NCI-H2081 treated with DMSO at 0.1 percent for 48 hours (cell line): ENCODE measurements around the gene MYO16.

Experiments
- DNase-seq: peaks from one replicate; lab custom pipeline; 2025; lab: John Stamatoyannopoulos, UW

MYO16 gene

DNA sequence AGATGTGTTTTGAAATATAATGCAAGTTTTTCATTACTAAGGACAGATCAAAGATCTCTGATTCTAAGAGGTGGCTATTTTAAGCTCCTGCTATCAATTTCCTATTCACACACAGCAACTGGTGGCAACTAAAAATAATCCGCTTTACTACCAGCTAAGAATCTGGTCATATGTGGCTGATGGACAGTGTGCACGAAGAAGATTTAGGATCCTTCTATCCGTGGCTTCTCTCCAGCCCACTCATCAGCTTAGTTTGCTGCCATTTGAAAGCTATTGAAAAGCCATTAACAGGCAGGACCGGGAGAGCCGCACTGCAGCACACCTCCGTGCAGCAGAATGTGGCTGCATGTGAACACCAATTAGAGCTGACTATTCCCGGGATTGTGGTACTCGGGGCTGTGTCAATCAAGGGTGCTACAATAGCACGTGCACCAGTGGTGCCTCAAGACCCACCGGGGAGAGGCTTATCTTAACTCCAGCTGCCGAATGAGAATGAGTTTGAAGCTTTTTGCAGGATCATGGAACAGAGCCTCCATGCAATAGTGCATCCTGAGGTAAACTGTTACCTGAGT is at the start of gene MYO16:
Gene MYO16, plus strand, starts transcription at position 431 of the 572 bp plus-strand sequence. CDS start 234 bp downstream, outside the sequence.
- DNase-seq: no peak

DNA sequence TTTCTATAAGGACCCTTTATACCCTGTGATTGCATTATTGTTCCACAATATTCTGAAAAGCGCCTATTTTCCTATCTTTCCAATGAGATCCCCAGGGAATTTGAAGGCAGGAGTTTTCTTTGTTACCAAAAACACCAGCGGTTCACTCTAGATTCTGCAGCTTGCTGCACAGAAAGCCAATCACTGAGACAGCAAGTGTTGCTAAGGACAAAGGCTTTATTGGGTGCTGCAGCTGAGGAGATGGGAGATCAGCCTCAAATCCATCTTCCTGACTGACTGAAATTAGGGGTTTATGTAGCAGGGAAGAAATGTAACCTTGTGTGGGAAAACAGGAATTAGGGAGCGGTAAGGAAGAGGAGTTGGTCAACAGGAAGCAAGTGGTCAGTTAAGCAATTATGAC is 42.6 kb upstream of the MYO16 start:
- no peak for DNase-seq

DNA sequence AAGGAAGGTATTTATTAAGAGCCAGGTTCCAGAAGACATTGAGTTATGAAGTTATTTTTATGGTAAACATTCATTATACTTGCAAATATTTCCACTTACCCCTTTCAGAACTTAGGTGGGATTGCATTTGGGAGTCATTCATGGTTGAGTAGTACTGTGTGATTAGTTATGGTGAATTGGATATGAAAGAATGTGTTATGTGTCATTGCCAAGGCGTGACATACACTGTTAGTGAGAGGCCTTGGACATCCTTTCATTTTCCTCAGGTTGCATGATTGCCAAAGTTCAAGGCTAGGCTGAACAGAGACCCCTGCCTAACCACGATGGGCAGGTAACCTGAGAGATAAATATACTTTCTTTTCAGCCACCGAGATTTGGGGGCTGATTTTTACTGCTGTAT is 40.9 kb upstream of the MYO16 start:
- DNase-seq: no peak

DNA sequence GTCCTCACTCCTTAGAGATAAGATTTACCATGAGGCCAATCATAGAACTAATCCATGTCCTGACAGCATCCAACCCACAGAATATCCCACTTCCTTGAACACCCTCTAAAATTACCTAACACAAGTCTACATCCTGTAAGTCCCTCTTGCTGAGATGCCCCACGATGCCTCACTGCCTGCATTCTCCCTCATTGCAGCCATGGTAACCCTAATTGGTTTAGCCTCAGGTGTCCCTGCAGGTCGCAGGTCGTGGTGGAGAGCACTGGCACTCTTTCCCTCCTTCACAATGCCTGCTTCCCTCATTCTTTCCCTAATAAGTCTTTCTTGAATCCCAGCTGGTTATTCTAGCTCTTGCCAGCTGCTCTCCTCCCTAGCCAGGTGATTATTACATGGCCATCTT is 35.3 kb upstream of the MYO16 start:
- DNase-seq: no peak

DNA sequence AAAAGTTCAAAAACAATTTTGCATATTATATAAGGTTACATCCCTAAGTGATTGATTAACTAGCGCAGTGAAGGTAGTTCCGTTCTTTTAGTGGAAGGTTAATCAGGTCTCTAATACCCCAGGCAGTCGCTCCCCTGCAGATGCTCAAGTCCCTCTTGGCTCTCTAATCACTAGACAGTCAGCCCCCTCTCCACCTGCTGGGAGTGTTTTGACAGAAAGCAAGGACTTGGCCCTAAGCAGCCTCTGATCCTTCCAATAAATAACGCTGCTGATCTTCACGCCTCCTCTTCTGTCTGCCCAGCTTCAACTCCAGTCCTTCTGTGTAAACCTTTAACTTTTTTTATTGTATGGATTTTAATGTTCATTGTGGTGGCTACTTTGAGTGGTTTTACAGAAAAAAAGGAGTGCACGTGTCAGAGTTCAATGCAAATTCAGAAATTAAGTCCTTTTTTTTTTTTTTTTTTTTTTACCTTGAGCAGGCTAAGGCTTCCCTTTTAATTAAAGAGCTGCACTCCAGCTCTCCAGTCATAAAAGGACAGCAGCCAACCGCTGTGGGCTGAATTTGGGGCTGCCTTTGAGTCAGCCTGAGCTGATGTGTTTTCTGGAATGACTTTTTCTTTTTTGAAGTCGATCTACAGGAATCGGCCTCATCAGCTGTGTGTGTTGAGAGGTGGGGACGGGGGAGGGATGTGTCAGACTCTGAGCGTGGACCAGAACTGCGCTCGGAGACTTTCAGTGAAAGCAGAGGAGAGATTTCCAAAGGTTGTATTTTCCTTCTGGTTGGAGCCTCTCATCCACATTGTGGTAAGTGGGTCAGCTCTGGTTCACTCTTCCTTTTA is 33.8 kb upstream of the MYO16 start:
- no peak for DNase-seq

DNA sequence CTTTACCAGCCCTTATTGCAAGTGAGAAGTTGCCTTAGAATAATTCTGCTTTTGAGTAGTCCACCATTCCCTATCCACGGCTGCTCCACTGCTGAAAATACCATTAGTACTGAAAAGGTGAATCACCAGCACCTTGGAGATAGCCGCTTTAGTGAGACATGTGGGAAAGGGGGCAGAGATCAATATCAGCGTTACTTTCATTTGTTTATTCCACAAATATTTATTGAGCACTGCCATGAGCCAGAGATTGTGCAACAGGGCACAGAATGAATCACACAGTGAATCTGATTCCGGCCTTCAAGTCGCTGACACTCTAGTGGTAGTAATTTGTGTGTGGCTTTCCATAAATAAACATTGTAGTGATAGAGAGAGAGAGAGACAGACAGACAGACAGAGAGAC is 31.5 kb upstream of the MYO16 start:
- DNase-seq: no peak

DNA sequence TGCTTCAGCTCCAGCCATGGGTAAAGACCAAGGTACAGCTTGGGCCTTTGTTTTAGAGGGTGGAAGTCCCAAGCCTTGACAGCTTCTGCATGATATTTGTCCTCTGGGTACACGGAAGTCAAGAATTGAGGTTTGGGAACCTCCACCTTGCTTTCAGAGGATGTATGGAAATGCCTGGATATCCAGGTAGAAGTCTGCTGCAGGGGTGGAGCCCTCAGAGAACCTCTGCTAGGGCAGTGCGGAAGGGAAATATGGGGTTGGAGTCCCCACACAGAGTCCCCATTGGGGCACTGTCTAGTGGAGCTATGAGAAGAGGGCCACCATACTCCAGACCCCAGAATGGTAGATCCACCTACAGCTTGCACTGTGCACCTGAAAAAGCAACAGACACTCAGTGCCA is 23.0 kb upstream of the MYO16 start:
- DNase-seq: no peak

DNA sequence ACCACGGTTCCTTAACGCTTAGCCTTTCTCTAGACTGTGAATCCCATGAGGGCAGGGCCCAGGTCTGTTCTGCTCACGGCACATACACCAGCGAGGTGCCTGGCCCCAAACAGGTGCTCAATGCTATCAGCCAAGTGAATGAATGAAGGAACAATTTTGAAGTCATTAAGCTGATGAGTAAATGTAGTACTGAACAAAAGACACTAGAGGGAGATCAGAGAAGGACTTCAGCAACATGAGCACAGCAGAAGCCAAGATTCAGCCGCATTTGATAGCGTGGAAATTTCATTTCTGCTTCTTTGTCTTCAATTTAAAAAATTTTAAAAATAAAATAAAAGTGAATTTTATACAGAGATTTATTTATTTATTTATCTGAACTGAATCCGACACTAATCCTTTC is 20.1 kb upstream of the MYO16 start:
- DNase-seq: no peak

DNA sequence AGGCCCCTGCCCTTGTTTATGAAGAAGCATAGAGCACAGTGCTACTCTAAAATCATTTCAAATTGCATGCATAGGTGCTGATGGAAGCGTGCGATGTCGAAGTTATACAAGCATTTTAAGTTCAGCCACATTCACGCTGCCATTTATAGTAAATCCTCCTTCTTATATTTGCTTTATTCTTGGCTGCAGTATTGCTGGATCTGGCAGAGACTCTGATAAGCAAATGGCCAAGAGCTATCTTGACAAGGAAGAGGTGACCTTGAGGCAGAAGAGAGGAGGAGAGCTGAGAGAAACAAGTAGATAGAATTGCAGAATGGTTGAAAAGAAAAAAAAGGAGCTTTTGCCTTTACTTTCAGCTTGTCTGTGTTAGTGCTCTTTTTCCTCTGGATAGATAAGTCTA is 18.9 kb upstream of the MYO16 start:
- DNase-seq: no peak

DNA sequence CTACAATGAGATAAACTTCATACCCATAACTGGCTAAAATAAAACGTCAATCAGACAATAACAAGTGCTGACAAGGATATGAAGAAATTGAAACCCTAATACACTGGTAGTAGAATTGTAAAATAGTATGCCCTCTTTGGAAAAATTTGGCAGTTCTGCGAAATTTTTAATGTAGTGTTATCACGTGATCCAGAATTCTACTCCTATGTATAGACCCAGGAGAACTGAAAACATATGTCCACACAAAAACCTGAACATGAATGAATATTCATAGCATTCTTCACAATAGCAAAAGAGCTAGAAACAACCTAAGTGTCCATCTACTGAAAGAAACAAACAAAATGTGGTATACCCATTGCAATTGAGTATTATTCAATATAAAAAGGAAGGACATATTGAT is 14.2 kb upstream of the MYO16 start:
- DNase-seq: no peak

DNA sequence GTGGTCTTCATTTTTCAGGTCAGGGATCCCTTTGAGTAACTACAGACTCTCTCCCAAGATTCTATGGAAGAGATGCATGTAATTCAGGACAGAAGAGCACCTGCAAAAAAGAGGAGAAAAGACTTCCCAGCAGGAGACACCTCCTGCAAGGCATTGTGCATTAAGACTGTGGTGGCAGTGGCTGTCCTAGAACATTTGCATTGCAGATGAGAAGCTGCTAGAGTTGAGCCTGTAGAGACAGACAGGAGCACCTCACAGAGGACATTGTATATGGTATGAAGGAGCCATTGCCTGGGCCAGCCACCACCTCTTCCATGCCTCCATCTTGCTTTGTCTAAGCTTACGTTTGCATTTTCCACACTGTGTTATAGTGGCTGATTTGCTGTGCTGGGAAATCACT is 11.2 kb upstream of the MYO16 start:
- DNase-seq: no peak

DNA sequence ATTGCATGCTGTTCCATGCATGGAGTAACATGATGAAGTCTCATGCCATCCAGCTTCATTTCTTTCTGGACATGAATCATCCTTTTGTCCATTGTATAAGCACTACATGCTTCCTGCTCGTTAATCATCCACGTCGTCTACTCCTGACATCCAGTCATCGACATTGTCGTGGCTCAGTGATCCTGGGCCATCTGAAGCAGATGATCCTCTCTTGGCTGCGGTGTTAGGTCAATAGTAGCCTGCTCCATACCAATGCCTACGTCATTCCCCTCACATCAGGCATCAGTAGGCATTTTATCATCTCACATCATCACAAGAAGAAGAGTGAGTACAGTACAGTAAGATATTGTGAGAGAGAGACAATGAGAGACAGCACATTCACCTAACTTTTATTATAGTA is 7.9 kb upstream of the MYO16 start:
- DNase-seq: no peak

DNA sequence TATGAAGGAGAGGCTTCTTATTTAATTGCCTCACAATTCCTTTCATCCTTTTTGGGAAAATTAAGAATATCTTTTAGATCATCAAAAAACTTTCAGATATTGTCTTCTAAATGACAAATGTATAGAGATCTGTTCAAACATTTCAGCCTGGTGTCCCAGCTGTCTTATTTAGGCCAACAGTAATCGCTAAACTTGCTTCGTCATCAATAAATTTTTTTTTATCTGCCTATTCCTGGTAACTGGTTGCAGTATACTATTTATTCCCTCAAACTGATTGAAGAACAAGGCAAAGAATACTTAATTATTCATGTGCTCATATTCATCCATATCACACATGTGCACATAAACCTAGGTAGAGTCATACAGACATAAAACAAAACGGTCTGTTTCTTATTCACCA is 5.3 kb upstream of the MYO16 start:
- no peak for DNase-seq

DNA sequence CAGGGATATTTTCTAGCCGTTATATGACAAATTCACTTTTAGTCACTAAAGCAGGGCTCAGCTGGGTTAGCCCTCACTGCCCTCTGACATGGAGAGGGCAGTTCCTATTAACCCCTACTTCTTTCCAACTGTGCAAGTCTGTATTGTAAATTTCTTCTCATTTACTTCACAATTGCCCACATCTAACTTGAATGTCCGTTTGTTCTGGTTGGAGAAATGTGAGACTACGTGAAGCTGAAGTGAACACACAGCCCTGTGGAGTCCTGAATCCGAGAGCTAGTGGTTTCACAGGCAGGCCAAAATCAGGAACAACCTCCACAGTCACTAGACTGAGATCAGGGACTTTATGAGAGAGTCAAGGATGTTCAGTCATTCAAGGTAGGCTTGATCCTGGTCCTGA is 4.4 kb upstream of the MYO16 start:
- DNase-seq: no peak

DNA sequence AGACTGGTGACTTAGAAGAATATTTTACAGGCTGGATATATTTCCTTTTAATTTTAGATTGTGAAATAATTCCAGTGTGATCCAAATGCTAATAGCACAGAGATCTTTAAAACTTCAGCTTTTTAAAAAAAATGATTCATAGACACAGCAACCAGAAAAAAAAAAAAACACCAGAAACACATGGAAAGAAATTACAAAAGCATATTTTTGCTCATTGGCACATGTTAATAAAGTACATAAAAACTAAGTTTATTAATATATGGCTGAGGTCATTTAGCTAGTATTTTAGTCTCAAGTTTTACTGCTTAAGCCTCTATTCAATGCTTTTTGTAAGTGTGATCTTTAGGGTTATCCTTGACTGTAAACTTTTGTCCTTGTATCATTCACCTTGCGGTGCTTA is 577 bp downstream of the MYO16 start:
- DNase-seq: no peak

DNA sequence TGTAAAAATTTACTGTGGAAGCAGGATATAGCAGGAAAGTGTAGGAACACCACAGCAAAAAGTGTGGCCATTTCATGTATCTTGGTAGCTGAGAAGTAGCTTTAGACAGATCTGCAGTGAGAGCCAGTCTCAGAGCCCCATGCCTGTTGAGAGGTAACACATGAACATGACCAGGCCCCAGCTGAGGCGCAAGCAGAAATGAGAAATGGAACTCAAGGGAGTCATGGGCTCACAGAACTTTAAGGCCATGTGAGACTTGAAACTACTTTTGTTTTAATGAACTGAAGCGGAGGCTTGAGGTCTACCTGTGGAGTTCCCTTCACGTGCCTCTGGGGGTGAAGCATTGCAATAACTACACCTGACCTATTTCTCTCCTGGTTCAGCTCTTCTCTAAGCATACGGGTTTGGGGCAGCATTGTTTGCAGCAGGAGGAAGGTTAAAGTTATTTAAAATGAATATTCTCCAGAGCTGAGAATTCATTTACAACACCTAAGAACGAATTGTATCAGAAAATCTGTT is 3.3 kb downstream of the MYO16 start:
- DNase-seq: no peak

DNA sequence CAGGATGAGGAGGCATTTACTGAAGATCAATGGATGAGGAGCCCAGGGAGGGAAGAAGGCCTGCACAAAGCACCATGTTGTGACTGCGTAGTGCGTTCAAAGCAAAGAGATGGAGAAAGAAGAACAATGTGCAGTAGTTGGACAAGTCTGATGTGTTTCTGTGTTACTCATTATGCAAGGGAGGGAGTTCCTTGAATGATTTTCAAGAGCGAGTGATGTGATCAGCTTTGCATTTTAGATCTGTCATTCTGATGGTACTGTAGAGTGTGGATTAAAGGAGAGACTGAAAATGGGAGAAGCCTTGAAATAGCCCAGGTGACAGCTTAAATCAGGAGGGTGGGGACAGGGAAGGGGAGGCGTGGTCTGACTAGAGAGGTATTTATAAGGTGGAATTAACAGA is 9.5 kb downstream of the MYO16 start:
- no peak for DNase-seq

DNA sequence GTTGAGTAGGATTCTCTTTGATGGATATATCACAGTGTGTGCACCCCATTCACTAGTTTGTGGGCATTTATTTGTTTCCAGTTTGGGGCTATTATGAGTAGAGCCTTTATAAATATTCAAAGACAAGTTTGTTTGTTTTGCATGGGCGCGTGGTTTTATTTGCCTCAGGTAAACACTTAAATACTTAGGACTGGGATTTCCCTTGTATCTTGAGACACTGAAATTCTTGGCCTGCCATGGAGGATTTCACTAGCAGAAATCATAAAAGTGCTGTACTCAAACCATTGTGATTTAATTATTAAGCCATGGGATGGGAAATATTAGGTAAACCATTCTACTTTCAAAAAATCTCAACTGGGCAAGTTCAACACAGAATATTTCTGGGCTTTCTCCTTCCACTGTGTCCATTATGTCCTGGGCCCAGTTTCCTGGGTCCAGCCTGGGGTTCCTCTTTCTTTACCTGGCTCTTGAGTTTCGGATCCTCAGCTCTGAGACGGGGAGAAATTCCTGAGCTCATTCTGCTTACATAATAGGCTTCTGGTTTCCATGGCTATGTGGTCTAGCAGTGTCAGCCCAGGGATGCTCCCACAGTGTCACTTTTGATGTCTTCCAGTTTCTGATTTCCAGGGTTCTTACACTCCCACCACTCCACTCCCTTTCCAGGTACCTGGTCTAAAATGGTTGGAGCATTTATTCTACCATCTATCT is 14.4 kb downstream of the MYO16 start:
- no peak for DNase-seq

DNA sequence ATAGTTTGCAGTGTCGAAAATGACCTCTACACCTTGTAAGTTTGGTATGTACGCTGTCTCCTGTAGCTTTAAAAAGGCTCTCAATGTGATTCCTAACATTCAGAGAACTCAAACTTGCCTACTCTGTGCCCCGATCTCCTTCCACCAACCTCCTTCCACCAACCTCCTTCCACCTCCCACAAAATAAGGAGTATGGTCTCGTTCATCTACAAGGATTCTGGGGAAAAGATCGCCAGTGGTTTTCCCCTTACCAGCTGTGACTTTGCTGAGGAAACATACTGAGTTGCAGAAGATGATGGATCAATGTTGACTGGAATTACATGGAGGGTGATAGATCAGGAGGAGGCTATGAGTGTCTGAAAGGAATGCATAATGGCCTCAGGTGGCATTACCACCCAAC is 16.0 kb downstream of the MYO16 start:
- DNase-seq: no peak

DNA sequence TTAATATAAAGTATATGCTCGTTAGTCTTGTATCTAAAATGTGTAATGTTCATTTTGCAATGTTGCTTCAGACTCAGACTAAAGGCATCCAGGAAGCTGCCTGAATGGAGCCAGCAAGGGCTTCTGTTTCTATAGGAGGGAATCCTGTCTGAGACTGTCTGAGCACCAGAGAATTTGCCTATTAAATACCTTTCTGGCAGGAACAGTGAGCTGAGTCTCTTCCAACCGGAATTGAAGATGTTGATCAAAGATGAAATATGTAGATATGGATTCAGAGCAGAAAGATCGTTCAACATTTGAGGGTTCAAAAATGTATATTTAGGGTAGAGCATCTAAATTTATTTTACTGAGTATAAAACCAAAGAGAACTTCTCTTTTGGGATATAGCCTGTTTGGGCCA is 20.9 kb downstream of the MYO16 start:
- no peak for DNase-seq

DNA sequence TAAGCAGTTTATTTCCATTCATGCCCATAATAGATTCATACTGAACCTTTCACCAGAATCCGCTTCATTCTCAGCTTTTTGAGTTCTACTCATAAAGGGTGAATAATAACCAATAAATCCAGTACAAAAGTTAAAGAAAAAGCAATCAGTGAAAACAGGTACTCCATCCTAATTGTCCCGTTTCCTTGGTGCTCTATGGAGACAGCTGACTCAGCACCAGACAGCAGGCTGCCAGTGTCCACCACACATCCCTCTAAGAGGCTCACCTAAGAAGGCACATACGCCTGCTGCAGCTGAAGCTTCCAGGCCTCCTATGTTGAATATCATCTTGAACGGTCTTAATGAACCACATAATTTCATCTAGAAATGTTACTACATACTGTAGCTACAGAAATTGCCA is 27.3 kb downstream of the MYO16 start:
- DNase-seq: no peak

DNA sequence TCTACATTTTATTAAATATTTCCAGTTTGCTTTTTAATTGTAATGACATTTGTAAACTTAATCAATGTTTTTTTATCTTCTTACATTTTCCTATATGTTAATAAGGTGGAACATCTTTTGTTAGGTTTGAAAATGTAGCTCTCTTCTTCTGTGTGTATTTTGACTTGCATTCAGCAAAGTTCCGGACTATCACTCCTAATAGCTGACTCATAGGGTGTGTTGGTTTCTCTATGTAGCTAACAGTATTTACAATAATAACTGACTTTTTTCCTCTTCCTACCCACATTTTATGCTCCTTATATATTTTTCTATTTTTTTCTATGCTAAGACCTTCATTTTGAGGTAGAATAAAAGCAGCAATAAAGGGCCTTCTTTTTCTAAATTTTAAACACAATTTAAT is 28.1 kb downstream of the MYO16 start:
- DNase-seq: no peak

DNA sequence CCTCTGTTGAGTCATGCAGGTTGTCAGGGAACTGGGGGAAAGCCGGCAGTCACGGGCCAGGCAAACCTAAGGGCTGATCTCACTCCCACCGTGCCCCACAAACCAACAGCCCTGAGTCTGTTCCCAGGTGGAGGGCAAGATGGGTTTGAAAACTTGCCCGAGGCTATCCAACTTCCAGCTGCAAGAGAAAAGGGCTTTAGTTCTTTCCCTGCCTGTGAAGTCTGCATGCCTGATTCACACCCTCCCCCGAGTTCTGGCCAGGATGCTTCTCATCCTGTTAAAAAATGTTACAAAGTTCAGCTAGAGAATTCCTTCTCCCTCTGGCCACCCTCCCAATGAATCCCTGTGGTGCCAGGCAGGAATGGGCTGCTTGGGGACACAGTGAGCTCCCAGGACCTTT is 33.1 kb downstream of the MYO16 start:
- no peak for DNase-seq
